HG03571 (cell line): Measurements from ENCODE around the gene RALGDS.
"Not testable (repeated sequence)": the region's sequence is repeated elsewhere in the genome, so short reads cannot be mapped to it uniquely, and the experiment has no call there.

Experiments used
- ATAC-seq: cut with Tn5 transposase; IDR thresholded peaks from one replicate; pipeline ENCODE4 v1.9.1; 2021; ENCODE audit not compliant: unreplicated experiment

RALGDS gene

DNA sequence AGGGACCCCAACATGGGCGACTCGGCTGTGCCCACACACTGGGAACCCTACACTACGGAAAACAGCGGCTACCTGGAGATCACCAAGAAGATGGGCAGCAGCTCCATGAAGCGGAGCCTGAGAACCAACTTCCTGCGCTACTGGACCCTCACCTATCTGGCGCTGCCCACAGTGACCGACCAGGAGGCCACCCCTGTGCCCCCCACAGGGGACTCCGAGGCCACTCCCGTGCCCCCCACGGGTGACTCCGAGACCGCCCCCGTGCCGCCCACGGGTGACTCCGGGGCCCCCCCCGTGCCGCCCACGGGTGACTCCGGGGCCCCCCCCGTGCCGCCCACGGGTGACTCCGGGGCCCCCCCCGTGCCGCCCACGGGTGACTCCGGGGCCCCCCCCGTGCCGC is 50.1 kb downstream of the RALGDS start:
- not testable (repeated sequence) for ATAC-seq

- ATAC-seq = not testable (repeated sequence)
These were observed 50.5 kb downstream of the RALGDS start for GRCh38 chr9:133070500-133070961.

- ATAC-seq = not testable (repeated sequence)
These were observed 52.6 kb downstream of the RALGDS start for GRCh38 chr9:133068431-133068830.

- ATAC-seq = no peak
These were observed 53.2 kb downstream of the RALGDS start for GRCh38 chr9:133067813-133068212.

- ATAC-seq = no peak
These were observed 54.0 kb downstream of the RALGDS start for GRCh38 chr9:133067006-133067405.

GRCh38 chr9:133066181-133066983 is 54.7 kb downstream of the RALGDS start:
- no peak for ATAC-seq

DNA sequence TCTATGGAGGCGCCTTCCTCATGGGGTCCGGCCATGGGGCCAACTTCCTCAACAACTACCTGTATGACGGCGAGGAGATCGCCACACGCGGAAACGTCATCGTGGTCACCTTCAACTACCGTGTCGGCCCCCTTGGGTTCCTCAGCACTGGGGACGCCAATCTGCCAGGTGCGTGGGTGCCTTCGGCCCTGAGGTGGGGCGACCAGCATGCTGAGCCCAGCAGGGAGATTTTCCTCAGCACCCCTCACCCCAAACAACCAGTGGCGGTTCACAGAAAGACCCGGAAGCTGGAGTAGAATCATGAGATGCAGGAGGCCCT is 56.0 kb downstream of the RALGDS start:
- ATAC-seq = no peak

GRCh38 chr9:133064241-133065069 is 56.6 kb downstream of the RALGDS start:
- no peak for ATAC-seq

DNA sequence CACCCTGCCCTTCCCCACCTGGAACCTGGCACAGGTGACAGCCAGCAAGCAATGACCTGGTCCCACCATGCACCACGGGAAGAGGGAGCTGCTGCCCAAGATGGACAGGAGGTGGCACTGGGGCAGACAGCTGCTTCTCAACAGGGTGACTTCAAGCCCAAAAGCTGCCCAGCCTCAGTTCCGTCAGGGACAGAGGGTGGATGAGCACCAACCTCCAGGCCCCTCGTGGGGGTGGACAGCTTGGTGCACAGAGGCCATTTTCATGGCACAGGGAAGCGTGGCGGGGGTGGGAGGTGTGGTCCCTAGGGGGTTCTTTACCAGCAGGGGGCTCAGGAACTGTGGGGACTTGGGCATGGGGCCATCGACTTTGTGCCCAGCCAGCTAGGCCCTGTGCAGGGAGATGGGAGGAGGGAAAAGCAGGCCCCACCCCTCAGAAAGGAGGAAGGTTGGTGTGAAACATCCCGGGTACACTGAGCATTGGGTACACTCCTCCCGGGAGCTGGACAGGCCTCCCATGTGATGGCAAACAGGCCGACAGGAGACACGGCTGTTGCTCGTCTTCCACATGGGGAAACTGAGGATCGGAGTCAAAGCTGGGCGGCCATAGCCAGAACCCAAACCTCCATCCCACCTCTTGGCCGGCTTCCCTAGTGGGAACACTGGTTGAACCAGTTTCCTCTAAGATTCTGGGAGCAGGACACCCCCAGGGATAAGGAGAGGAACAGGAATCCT is 57.4 kb downstream of the RALGDS start:
- no peak for ATAC-seq

DNA sequence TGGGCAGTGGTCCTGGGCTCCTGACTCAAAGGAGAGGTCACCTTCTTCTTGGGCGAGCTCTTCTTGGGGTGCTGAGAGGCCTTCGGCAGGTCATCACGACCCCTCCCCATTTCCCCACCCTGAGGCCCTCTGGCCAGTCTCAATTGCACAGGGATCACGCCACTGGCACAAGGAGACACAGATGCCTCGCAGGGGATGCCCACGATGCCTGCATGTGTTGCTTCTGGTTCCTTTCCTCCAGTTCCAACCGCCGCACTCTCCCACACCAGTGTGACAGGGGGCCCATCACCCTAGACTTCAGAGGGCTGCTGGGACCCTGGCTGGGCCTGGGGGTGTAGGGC is 57.9 kb downstream of the RALGDS start:
- no peak for ATAC-seq

DNA sequence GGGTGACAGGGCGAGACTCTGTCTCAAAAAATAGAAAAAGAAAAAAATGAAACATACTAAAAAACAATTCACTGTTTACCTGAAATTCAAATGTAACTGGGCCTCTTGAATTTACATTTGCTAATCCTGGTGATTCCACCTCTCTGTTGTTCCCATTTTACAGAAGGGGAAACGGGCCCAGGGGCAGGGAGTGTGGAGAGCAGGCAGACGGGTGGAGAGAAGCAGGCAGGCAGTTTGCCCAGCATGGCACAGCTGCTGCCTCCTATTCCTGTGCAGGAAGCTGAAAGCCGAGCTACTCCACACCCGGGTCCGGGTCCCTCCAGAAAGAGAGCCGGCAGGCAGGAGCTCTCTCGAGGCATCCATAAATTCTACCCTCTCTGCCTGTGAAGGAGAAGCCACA is 58.5 kb downstream of the RALGDS start:
- ATAC-seq = not testable (repeated sequence)

- ATAC-seq = not testable (repeated sequence)
These were observed 59.3 kb downstream of the RALGDS start, which contains the start of gene CEL for GRCh38 chr9:133061764-133062145. TSS of gene CEL (plus strand) at chr9:133061981. CDS start at chr9:133062003, 22 bp downstream.

DNA sequence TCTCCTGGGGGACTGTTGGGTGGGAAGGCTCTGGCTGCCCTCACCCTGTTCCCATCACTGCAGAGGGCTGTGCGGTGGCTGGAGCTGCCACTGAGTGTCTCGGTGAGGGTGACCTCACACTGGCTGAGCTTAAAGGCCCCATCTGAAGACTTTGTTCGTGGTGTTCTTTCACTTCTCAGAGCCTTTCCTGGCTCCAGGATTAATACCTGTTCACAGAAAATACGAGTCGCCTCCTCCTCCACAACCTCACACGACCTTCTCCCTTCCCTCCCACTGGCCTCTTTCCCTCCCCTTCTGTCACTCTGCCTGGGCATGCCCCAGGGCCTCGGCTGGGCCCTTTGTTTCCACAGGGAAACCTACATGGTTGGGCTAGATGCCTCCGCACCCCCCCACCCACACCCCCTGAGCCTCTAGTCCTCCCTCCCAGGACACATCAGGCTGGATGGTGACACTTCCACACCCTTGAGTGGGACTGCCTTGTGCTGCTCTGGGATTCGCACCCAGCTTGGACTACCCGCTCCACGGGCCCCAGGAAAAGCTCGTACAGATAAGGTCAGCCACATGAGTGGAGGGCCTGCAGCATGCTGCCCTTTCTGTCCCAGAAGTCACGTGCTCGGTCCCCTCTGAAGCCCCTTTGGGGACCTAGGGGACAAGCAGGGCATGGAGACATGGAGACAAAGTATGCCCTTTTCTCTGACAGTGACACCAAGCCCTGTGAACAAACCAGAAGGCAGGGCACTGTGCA is 59.8 kb downstream of the RALGDS start:
- not testable (repeated sequence) for ATAC-seq

GRCh38 chr9:133060417-133060841 is 60.6 kb downstream of the RALGDS start:
- no peak for ATAC-seq

GRCh38 chr9:133059623-133060022 is 61.4 kb downstream of the RALGDS start:
- ATAC-seq = no peak

DNA sequence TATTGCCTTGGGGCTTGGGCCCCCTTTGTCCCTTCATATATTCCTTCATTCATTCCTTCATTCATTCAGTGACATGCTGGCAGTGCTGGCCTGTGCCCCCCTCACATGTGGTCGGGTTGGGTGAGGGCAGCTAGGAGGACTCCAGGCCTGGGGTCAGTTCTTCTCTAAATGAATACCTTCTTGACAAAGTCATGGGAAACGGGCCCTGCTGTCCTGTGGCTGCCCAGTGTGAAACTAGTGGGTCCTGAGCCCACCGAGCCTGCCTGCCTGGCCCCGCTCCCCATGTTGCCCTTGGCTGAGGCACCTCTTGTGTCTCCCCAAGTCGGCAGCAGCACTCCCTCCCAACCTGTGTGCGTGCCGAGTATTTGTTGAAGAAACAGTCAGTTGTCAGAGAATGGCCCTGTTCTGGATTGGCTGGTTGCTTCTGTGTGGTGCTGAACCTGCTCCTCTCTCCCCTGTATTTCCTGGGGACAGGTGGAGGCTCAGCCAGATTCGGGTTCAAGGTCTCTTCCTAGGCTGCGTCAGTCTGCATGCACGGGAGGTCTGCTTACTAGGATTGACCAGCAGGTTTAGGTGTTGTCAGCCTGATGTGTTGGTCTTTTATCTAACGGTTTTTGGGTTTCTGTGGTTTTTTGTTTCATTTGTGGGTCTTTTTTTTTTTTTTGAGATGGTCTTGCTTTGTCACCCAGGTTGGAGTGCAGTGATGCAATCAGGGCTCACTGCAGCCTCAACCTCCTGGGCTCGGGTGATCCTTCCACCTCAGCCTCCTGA is 62.3 kb downstream of the RALGDS start:
- no peak for ATAC-seq

DNA sequence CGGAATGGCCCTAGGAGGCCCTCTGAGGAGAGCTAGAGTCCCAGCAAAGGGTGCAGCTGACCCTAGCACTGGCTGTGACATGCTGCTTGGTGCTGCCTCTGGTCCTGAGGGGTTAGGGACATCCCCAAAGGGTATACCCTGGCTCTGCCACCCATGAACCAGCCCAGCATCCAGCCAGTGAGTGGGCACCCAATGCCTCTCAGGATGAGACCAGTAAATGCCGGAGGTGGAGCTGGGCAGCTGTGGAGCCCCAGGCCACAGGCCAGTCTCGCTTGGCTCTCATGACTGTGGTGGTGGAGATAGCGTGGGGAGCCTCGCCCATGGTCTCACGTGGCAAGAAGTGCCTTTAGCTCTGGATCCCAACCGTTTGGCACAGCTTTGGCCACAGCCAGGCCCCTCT is 63.0 kb downstream of the RALGDS start:
- no peak for ATAC-seq

- no peak for ATAC-seq
These were observed 63.5 kb downstream of the RALGDS start for GRCh38 chr9:133057553-133057952.

DNA sequence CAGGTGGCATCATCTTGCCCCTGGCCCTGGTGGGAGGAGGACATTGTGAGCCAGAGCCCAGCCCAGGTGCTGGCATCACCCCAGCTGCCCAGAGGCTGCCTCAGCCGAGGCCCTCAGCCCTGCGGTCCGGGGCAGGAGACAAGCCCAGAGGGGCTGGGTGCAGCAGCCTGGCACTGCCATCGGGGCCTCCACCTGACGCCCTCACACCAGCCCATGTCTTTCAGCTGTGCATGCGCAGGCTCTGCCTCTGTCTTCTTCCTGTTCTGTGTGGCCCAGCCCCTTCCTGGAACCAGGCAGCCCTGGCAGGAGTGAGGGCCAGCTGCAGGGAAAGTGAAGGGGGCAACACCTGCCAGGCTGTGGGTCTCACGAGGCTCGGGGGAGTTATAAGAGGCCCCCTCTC is 64.0 kb downstream of the RALGDS start:
- ATAC-seq = no peak

GRCh38 chr9:133056533-133056932 is 64.5 kb downstream of the RALGDS start:
- no peak for ATAC-seq
